GM15510 (cell line): ENCODE results near the gene ZAP70.

Source experiments
- POLR2A ChIP-seq: IDR thresholded peaks from 3 replicates; pipeline ENCODE4 v1.6.1; 2011; ENCODE audit warnings: borderline replicate concordance; ENCODE audit not compliant: insufficient read length; ENCODE audit errors: extremely low read depth

ZAP70 gene

DNA sequence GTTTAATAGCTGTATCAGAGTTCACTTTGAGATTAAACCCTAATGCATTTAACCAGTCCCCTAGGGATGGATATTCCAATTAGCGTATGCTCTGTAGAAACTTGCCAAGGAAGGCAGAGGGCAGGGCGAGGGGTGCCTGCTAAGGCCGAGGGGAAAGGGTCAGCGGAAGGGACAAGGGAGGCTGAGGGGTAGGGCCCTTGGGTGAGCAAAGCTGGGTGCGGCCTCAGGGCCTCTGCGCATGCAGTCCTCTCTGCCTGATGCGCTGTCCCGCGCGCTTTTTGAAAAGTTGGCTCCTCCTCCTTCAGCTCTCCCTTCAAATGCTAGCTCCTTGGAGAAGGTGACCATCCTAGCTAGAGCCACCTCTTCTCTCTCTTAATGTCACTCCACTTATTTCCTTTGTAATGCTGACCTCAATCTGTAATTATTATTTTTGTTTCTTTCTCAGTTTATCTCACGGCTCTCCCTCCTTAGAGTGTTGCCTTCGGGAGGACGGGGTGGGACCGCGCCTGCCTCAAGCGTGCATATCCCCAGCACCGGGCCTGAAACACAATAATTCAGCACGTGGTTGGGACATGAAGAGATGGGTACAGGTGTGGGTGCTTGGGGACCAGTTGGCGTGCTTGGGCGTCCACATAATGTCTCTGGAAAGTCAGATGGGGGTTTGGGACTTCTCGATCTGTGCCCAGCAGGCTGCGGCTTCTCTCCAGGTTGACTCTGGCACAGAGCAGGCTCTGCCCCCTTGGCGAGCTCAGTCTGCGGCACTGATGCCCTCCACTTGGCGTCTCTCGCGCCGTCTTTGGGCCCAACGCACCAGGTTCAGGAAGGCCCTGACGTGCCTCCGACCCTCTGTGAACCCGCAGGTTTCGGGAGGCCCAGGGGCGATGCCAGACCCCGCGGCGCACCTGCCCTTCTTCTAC, 10.0 kb downstream of the ZAP70 start:
- no peak for TF ChIP-seq POLR2A

GRCh38 chr2:97724073-97724410, 10.7 kb downstream of the ZAP70 start:
- TF ChIP-seq POLR2A = no peak

DNA sequence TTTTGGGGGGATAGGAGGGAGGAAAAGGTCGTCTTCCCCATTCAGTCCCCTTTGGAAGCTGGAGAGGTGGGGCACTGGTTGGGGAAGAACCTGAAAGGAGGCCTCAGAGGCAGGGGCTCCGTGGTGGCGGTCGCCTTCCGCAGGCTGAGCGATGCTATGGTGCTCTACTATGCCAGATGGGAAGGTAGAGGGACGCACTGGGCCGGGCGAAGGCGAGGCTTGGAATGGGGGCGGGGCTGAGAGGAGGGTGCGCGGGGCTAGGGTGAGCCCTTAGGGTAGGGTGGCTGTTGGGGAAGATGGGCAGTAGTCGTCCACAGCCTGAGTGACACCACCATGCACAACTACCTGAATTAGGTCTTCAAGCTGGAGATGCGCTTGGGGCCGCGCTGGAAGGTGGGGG, 11.1 kb downstream of the ZAP70 start:
- no peak for TF ChIP-seq POLR2A

DNA sequence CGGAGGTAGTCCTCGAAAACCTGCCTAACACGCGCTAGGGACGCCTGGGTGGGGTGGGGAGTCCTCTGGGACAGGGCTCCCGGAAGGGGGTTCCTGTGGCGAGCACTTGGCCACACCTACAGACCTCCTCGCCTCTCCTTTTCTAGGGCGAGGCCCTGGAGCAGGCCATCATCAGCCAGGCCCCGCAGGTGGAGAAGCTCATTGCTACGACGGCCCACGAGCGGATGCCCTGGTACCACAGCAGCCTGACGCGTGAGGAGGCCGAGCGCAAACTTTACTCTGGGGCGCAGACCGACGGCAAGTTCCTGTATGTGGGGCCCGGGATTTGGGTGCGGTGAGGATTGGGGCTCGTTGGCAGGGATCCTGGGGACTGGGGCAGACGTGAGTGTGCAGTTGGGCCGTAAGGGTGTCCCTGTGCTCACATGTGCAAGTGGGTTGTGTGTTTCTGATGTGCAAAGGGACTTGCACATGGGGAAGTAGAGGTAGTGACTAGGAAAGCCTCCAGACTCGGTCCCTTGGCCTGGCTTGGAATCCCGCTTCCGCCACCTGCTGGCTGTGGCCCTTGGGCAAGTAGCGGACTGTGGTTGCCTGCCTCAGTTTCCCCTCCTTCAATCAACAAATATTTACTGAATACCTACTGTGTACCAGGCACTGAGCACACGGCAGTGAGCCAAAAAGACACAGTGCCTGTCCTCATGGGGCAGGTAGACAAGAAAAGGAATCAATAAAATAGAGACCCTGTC, 11.7 kb downstream of the ZAP70 start:
- TF ChIP-seq POLR2A = no peak

- no peak for TF ChIP-seq POLR2A
Observed at GRCh38 chr2:97726261-97727064, 13.1 kb downstream of the ZAP70 start.

DNA sequence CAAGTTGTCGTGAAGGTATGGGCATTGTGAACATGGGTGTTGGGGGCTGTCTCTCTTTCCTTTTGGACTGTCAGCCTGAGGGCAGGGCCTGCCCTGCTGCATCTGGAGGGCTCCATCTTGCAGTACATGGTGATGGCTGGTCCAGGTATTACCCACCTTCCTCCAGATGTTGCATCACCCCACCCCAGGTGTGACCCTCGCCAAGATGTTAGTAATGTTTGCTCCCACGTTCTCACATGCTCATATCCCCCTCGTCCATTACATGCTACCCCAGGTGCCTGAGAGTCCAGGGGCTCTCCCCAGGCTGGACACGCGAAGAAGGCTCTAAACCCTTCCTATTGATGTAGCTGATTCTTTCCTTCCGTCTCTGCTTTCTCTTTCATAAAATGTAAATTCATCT, 13.9 kb downstream of the ZAP70 start:
- no peak for TF ChIP-seq POLR2A

- no peak for TF ChIP-seq POLR2A
Observed at GRCh38 chr2:97728091-97728731, 14.8 kb downstream of the ZAP70 start.

DNA sequence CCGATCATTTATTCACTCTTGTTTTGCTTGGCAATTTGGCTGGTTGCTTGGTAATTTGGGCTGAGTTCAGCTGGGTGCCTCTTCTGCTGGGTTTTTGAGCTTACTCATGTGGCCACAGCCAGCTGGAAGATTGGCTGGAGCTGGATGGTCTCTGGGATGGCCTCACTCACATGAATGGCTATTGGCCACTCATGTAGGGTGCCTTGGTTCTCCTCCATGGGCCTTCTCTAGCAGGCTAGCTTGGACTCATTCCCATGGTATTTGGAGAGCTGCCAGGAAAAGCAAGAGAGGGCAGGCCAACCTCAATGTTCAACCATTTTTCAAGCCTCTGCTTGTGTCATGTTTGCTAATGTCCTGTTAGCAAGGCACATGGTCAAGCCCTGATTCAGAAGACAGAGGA, 16.9 kb downstream of the ZAP70 start:
- no peak for TF ChIP-seq POLR2A

DNA sequence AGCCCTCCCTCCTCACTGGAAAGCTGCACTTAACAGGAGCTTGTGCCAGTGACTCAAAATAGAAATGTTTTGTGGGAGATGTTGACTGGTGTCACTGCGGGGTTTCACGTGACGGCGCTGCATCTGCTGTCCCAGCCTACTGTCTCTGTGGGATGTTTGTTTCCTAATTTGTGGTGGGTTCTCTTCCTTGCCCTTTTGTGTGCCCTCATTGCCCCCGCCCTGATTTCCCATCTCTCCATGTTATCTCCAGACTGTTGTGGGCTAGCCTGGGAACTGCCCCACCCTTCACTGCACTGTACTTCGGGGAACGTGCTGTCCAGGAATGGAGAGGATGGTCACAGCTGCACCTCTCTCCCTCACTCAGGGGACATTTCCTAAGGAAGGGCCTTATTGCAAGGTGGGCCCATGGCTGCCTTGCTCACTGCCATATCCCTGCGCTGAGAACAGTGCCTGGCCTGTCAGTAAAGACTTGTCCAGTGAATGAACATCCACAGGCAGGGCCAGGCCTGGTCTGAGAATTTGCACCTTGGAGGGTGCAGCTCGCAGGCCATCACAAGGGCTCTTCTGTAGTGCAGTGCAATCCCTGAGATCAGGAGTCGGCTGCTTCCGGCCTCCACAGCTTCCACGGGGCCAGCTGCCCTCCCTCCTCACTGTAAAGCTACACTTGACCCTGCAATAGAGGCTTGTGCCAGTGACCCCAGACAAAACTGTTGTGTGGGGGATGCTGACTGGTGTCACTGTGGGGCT, 18.1 kb downstream of the ZAP70 start:
- no peak for TF ChIP-seq POLR2A

GRCh38 chr2:97732436-97733340, 19.3 kb downstream of the ZAP70 start:
- TF ChIP-seq POLR2A = no peak

DNA sequence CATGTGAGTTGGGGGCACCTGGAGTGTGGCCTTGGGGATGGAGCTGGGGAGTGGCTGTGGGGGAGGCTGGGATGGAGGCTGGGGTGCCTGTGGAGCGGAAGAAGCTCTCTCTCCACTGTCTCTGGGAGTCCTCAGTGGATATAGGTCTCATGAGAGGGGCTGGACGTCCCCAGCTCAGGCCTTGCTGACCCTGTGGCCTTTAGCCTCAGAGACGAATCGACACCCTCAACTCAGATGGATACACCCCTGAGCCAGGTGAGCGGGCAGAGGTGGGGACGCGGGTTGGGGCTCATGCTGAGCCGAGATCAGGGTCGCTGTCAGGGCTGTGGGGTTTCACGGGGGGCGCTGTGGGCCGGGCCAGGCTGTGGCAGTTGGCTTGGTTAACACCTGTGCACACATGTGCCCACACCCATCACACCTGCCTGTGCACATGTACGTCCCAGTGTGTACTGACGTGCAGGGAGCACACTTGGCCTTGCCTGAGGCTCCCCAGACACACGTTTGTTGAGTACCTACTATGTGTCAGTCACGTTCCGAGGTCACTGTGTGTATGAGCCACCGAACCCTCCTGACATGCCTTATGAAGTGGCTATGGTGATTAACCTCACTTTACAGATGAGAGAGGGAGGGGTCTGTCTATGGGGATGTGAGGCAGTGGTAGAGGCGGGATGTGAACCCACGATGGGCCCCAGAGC, 20.1 kb downstream of the ZAP70 start:
- no peak for TF ChIP-seq POLR2A
